Measurements from ENCODE around the gene TRAPPC11. TPM values are rescaled to one million over a fixed set of nuclear protein-coding genes. Genes with fewer than 3 reads are reported as not detected.

TRAPPC11 gene
- total RNA-seq, 4 donors from 2014 or later: 47.8 to 61.1 (median 52.1) TPM

DNA sequence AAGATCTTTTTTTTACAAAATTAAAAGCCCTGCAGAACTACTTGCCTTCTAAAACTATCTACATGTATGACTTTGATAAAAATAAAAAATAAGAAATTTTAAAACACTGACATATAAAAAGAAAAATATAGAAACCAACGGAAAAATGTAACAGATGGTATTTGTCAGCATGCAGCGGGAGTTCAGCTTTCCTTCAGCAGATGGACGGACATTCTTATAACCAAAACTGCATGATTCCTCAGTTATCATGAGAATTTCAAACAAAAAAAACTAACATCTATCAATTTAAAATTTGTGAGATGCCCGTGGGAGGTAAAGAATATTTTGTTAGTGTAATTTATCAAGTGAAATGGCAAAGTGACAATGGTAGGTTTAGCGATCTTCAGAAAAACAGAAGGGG lies 23.4 kb upstream of the TRAPPC11 start:
- WGBS, 2 donors (ENCODE audit: low coverage in 1 of 2): 67 to 83% methylated on average over 5 of the region's 5 CpGs
- DNase-seq: no peak
- in situ Hi-C loops (cut with MboI; ENCODE audit: low pct_ligation_motif_present in 1 of 4, low pct_unique_long_range_greater_than_20kb in 1 of 4, low sequenced_read_pairs in 3 of 4): no loop called here
- peaks cover 0 to 9% (median 2%) of the 10 kb centered on the region in 4 donors for H3K4me1 ChIP-seq
- H3K4me3 ChIP-seq: no peak overlapping the region
- H3K9me3 ChIP-seq: no peaks in the 10 kb centered on the region
- no peaks in the 10 kb centered on the region for H3K27me3 ChIP-seq
- no peak overlapping the region for H3K27ac ChIP-seq
- intact Hi-C loops (cut with DNase I; ENCODE audit: low total_unique reads): no loop called here
- H3K36me3 ChIP-seq: no peaks in the 10 kb centered on the region
- no peak for TF ChIP-seq POLR2AphosphoS5 (IDR thresholded peaks at IDR 0.05)
- TF ChIP-seq, protein P1, sequence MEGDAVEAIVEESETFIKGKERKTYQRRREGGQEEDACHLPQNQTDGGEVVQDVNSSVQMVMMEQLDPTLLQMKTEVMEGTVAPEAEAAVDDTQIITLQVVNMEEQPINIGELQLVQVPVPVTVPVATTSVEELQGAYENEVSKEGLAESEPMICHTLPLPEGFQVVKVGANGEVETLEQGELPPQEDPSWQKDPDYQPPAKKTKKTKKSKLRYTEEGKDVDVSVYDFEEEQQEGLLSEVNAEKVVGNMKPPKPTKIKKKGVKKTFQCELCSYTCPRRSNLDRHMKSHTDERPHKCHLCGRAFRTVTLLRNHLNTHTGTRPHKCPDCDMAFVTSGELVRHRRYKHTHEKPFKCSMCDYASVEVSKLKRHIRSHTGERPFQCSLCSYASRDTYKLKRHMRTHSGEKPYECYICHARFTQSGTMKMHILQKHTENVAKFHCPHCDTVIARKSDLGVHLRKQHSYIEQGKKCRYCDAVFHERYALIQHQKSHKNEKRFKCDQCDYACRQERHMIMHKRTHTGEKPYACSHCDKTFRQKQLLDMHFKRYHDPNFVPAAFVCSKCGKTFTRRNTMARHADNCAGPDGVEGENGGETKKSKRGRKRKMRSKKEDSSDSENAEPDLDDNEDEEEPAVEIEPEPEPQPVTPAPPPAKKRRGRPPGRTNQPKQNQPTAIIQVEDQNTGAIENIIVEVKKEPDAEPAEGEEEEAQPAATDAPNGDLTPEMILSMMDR (IDR thresholded peaks at IDR 0.05): no peak
- TF ChIP-seq POLR2A (IDR thresholded peaks at IDR 0.05): no peak
- no peak for TF ChIP-seq EP300 (IDR thresholded peaks at IDR 0.05; ENCODE audit: low read depth)

DNA sequence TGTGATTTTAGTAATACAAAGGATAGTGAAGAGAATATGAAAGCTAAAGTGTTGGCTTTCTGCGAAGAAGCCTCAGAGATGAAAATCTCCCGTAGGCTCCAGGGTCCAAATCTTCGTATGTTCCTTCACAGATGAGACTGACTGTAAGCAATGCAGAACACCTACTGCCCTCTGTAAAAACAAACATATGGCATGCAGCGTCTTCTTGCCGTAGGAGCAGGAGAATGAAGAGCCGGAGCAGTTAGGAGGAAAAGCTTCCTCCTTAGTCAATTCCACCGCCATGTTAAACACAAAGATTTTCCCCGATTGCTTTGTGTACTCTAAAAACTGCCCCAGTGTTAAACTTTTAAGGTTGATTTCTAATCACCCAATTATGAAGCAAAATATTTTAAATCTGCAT lies 22.6 kb upstream of the TRAPPC11 start:
- Histone ChIP-seq H3K9me3 (no peaks in the 10 kb centered on the region), H3K4me1 (peaks cover 0 to 9% (median 2%) of the 10 kb centered on the region in 4 donors), H3K36me3 (no peaks in the 10 kb centered on the region), H3K27me3 (no peaks in the 10 kb centered on the region), H3K4me3 (peak overlapping the region in 3 of 4 donors; percentile 6 to 44 (median 26)), H3K27ac (peak overlapping the region in 3 of 4 donors; percentile 9 to 70 (median 38))
- DNase-seq: peak; percentile 14
- intact Hi-C loops (cut with DNase I; ENCODE audit: low total_unique reads) (no loop called here), in situ Hi-C loops (cut with MboI; ENCODE audit: low pct_ligation_motif_present in 1 of 4, low pct_unique_long_range_greater_than_20kb in 1 of 4, low sequenced_read_pairs in 3 of 4) (no loop called here)
- 73 to 77% methylated on average over 4 to 8 of the region's 8 CpGs for WGBS, 2 donors (ENCODE audit: low coverage in 1 of 2)
- TF ChIP-seq EP300 (IDR thresholded peaks at IDR 0.05; ENCODE audit: low read depth) (no peak), POLR2AphosphoS5 (IDR thresholded peaks at IDR 0.05) (no peak)
- TF ChIP-seq, protein P1 (IDR thresholded peaks at IDR 0.05): peak in 1 of 5 experiments; percentile 3

DNA sequence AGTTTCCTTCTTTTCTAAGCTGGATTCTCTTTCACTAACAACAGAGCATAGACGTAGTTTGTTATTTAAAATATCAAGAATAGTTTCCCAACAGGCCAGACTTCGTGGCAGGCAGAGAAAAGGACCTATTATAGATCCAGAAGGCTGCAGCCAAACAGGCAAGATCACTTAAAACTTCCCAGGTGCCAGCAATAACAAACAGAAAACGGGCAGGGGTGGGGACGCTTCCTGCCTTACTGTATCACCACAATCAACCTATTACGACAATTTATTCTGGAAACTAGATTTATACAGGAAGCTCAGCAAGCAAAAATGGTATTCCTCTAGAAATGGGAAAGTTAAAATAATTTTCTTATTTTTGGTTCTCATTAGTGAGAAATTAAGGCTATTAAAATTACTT lies 22.2 kb upstream of the TRAPPC11 start:
- Histone ChIP-seq H3K9me3 (no peaks in the 10 kb centered on the region), H3K27ac (peak overlapping the region in 3 of 4 donors; percentile 9 to 70 (median 38)), H3K4me3 (peak overlapping the region in 3 of 4 donors; percentile 6 to 44 (median 26)), H3K4me1 (peaks cover 0 to 9% (median 2%) of the 10 kb centered on the region in 4 donors), H3K36me3 (no peaks in the 10 kb centered on the region), H3K27me3 (no peaks in the 10 kb centered on the region)
- 35 to 46% methylated on average over 5 of the region's 5 CpGs for WGBS, 2 donors (ENCODE audit: low coverage in 1 of 2)
- TF ChIP-seq POLR2A (IDR thresholded peaks at IDR 0.05): no peak
- TF ChIP-seq, protein P1 (IDR thresholded peaks at IDR 0.05): no peak
- no peak for TF ChIP-seq EP300 (IDR thresholded peaks at IDR 0.05; ENCODE audit: low read depth)
- TF ChIP-seq POLR2AphosphoS5 (IDR thresholded peaks at IDR 0.05): no peak
- in situ Hi-C loops (cut with MboI; ENCODE audit: low pct_ligation_motif_present in 1 of 4, low pct_unique_long_range_greater_than_20kb in 1 of 4, low sequenced_read_pairs in 3 of 4): no loop called here
- no peak for DNase-seq
- intact Hi-C loops (cut with DNase I; ENCODE audit: low total_unique reads): no loop called here

GRCh38 chr4:183637461-183637860 lies 21.6 kb upstream of the TRAPPC11 start:
- 28 to 37% methylated on average over 3 of the region's 3 CpGs for WGBS, 2 donors (ENCODE audit: low coverage in 1 of 2)

More at GRCh38 chr4:183637461-183637860, 21.6 kb upstream of the TRAPPC11 start:
- Histone ChIP-seq H3K27ac (no peak overlapping the region), H3K4me1 (peaks cover 0 to 9% (median 2%) of the 10 kb centered on the region in 4 donors), H3K4me3 (peak overlapping the region in 1 of 4 donors; percentile 26), H3K36me3 (no peaks in the 10 kb centered on the region), H3K9me3 (no peaks in the 10 kb centered on the region), H3K27me3 (no peaks in the 10 kb centered on the region)
- no peak for DNase-seq
- intact Hi-C loops (cut with DNase I; ENCODE audit: low total_unique reads): no loop called here
- TF ChIP-seq POLR2AphosphoS5 (IDR thresholded peaks at IDR 0.05) (no peak), POLR2A (IDR thresholded peaks at IDR 0.05) (no peak), EP300 (IDR thresholded peaks at IDR 0.05; ENCODE audit: low read depth) (no peak)
- TF ChIP-seq, protein P1 (IDR thresholded peaks at IDR 0.05): no peak
- in situ Hi-C loops (cut with MboI; ENCODE audit: low pct_ligation_motif_present in 1 of 4, low pct_unique_long_range_greater_than_20kb in 1 of 4, low sequenced_read_pairs in 3 of 4): no loop called here
